Duodenal mucosa (tissue), 2 donors: ENCODE data around the gene HCRT.
"Not testable (repeated sequence)": the region's sequence is repeated elsewhere in the genome, so short reads cannot be mapped to it uniquely, and the experiment has no call there.

Experiments
- H3K27ac ChIP-seq: one replicate; pipeline ENCODE4 v1.7.0; 2013; ENCODE audit warnings: low read depth, low read length
- H3K27me3 ChIP-seq, 2 donors: one replicate each; pipeline ENCODE4 v1.7.0; 2013; ENCODE audit warnings: low read length in 2 of 2, control low read depth in 1 of 2; ENCODE audit not compliant: insufficient read depth in 2 of 2, control insufficient read depth in 1 of 2
- H3K36me3 ChIP-seq, 2 donors: one replicate each; pipeline ENCODE4 v1.7.0; 2013; ENCODE audit warnings: low read length in 2 of 2, control low read depth in 1 of 2; ENCODE audit not compliant: insufficient read depth in 2 of 2, control insufficient read depth in 1 of 2
- H3K4me1 ChIP-seq, 2 donors: one replicate each; pipeline ENCODE4 v1.7.0; 2013; ENCODE audit warnings: low read length in 2 of 2, control low read depth in 1 of 2; ENCODE audit not compliant: insufficient read depth in 2 of 2, control insufficient read depth in 1 of 2
- H3K4me3 ChIP-seq, 2 donors: one replicate each; pipeline ENCODE4 v1.7.0; 2013; ENCODE audit warnings: low read length in 2 of 2, low read depth in 1 of 2
- H3K9ac ChIP-seq, 2 donors: one replicate each; pipeline ENCODE4 v1.7.0; 2013; ENCODE audit warnings: low read length in 2 of 2, low read depth in 1 of 2
- H3K9me3 ChIP-seq, 2 donors: one replicate each; pipeline ENCODE4 v1.7.0; 2013; ENCODE audit warnings: low read length in 2 of 2, control low read depth in 1 of 2; ENCODE audit not compliant: control insufficient read depth in 1 of 2

The HCRT gene

DNA sequence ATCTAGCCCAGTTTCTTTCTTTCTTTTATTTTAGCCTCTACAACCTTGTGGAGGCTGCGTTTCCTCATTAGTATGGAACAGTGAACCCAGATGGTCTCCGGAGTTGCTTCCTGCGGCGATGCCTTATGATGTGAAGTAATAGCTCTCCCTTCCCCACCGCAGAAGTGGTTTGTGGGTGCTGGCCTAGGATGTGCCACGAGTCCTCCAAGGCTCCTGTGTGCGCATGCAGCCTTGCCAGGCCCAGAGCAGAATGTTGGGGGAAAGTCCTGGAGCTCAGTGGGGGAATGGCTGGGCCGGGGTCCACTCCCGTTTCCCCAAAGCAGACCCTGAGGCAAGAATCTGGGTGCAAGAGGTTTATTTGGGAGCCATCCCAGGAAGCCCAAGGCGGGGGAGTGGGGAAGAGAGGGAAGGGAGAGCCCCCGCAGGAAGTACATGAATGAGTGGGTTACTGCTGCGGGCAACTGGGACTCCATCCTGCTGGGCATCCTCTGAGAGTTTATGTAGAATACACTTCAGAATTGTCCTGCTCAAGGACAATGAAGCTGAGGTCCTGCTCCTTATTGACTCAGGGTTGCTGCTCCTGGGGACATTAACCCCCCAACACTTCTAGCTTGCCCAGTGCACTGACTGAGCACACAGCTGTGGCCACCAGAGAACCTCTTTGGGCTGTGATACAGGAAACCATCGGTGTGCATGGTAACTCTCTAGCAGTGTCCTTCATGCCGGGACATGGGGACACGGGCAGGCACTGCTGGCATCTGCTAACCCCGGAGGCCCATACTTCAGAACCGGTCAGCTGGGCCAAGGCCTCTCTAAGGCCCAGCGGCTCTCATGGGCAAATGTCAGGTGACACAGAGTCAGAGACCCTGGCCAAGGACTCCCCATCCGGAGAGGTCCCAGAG lies 3.7 kb upstream of the HCRT start:
- no peak overlapping the region for H3K9ac ChIP-seq
- no peak overlapping the region for H3K4me3 ChIP-seq
- peaks cover 18 to 28% of the 10 kb centered on the region in 2 donors for H3K4me1 ChIP-seq
- H3K27ac ChIP-seq: no peak overlapping the region
- H3K27me3 ChIP-seq: no peaks in the 10 kb centered on the region
- H3K9me3 ChIP-seq: no peaks in the 10 kb centered on the region
- H3K36me3 ChIP-seq: no peaks in the 10 kb centered on the region

DNA sequence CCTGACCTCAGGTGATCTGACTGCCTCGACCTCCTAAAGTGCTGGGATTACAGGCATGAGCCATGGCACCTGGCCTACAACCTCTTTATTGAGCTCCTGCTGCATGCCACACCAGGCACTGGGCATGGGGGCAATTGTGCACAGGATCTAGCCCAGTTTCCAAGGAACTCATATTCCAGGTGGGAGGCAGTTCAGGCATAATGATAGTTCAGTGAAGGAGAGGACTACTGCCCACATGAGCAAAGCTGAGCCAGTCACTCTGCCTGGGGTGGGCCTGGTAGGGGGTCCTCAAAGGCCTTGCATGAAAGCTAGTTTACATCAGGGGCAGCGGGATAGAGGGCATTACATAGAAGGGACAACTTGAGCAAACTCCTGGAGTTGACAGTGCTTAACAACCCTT lies 2.6 kb upstream of the HCRT start:
- no peaks in the 10 kb centered on the region for H3K9me3 ChIP-seq
- no peaks in the 10 kb centered on the region for H3K36me3 ChIP-seq
- H3K9ac ChIP-seq: no peak overlapping the region
- no peaks in the 10 kb centered on the region for H3K27me3 ChIP-seq
- H3K27ac ChIP-seq: no peak overlapping the region
- no peak overlapping the region for H3K4me3 ChIP-seq
- H3K4me1 ChIP-seq: peaks cover 17 to 28% of the 10 kb centered on the region in 2 donors

DNA sequence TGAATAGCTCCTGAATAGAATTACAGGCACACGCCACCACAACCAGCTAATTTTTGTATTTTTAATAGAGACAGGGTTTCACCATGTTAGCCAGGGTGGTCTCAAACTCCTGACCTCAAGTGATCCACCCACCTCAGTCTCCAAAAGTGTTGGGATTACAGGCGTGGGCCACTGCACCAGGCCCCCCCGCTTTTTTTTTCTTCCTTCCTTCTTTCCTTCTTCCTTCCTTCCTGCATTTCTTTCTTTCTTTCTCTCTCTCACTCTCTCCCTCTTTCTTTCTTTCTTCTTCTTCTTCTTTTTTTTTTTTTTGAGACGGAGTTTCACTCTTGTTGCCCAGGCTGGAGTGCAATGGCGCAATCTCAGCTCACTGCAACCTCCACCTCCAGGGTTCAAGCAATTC lies 939 bp upstream of the HCRT start:
- not testable (repeated sequence) for H3K27ac ChIP-seq, H3K36me3 ChIP-seq

DNA sequence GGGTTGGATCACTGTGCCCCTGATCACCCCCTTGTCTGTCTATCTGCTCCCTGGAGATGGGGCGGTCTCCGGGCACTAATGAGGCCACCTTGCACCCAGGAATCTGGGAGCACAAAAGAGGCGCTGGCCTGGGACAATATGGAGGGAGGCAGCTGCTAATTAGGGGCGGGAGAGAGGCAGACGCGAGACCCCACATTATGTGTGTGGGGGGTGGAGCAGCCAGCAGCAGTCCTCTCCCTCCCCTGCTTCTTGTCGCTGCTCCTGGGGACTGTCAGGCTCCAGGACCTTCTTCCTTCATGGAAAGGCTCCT lies 324 bp upstream of the HCRT start:
- H3K27me3 ChIP-seq: peaks cover 0 to 7% of the 10 kb centered on the region in 2 donors
- no peaks in the 10 kb centered on the region for H3K9me3 ChIP-seq
- H3K27ac ChIP-seq: no peak overlapping the region
- no peaks in the 10 kb centered on the region for H3K36me3 ChIP-seq
- H3K4me1 ChIP-seq: peaks cover 23 to 44% of the 10 kb centered on the region in 2 donors
- no peak overlapping the region for H3K4me3 ChIP-seq
- H3K9ac ChIP-seq: no peak overlapping the region

More for the DNA sequence above, 939 bp upstream of the HCRT start:
- H3K4me3 ChIP-seq, H3K9ac ChIP-seq, H3K27me3 ChIP-seq, H3K9me3 ChIP-seq: not testable (repeated sequence)
- peaks cover 21 to 38% of the 10 kb centered on the region in 2 donors for H3K4me1 ChIP-seq

DNA sequence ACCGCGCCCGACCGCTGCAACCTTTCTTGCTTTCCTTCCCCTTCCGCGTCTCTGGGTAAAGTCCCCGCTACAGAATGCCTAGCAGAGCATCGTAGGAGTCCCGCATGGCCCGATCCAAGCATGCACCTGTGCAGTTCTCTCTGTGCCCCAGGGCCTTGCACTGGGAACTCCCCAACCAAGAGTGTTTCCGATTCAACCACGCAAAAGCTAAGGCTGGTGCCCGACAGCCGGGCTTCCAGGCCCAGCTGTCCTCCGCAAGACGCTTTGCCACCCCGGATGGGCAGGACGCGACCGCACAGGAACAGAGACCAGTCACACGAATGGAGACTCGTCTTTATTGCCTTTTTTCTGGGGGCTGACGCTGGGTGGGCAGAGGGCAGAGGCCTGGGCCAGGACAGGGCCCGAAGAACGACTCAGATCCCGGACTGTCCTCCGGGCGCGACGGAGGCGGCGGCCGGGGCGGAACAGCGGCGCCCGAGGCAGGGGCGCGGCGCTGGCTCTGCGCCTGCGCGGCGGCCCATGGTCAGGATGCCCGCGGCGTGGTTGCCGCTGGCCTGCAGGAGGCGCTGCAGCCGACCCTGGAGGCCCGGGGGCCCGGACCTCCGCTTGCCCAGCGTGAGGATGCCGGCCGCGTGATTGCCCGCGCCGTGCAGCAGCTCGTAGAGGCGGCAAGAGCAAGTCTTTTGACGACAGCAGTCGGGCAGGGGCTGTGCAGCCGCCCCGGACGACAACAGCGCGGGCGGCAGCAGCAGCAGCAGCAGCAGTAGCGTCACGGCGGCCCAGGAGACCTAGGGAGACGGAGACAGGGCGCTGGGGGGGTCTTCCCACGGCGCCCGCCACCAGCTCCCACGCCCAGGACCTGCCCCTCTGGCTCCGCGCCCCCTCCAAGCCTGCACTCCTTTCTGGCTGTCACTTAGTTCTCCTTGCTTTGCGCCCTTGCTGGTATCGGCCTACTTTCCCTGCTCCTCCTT lies 1.2 kb downstream of the HCRT start:
- Histone ChIP-seq H3K9me3 (no peaks in the 10 kb centered on the region), H3K4me3 (peak overlapping the region; percentile 78 to 86), H3K27ac (peak overlapping the region; percentile 79), H3K27me3 (peaks cover 2 to 7% of the 10 kb centered on the region in 2 donors), H3K4me1 (peaks cover 30 to 48% of the 10 kb centered on the region in 2 donors), H3K9ac (peak overlapping the region; percentile 63 to 67), H3K36me3 (no peaks in the 10 kb centered on the region)

DNA sequence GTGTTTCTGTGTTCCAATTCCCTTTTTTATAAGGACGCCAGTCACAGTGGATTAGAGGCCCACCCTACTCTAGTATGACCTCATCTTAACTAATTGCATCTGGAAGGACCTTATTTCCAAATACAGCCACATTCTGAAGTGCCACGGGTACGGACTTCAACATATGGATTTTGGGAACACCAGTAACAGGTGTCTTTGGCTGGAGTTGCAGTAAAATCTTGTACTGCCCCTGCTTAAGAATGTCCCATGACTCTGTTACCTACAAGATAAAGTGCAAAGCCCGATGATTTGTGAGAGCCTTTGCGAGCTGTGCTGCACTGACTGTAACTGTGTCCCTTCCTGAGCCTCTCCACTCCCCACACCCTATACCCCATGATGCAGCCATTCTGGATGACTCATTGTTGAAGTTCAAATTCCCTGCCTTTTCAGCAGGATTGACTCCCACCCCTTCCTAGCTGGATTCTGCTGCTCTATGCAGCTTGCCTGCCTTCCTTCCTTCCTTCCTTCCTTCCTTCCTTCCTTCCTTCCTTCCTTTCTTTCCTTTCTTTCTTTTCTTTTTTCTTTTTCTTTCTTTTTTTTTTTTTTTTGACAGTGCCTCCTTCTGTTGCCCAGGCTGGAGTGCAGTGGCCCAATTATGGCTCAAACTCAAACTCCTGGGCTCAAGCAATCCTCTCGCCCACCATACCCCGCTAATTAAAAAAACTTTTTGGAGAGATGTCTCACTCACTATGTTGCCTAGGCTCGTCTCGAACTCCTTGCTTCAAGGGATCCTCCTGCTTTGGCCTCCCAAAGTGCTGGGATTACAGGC lies 2.1 kb downstream of the HCRT start:
- H3K9ac ChIP-seq: peak overlapping the region; percentile 2 to 63
- peaks cover 30 to 48% of the 10 kb centered on the region in 2 donors for H3K4me1 ChIP-seq
- no peaks in the 10 kb centered on the region for H3K9me3 ChIP-seq
- H3K36me3 ChIP-seq: no peaks in the 10 kb centered on the region
- peaks cover 2 to 7% of the 10 kb centered on the region in 2 donors for H3K27me3 ChIP-seq
- H3K4me3 ChIP-seq: peak overlapping the region; percentile 78 to 86
- H3K27ac ChIP-seq: peak overlapping the region; percentile 79

DNA sequence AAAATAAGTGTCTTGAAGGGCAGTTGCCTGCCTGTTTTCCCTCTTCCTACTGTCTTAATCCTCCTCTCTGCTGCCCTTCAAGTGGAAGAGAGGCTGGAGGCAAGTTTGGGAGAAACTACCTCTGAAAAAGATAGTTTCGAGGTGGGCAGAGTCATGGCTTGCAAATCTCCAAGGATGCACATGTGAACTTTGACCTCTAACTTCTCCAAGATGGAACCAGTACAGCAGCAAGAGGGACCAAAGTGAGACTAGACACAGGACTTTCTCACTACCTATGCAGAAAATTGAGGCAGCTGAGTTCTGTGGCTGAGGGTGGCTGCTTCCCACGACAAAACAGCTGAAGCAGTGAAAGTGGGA lies 3.4 kb downstream of the HCRT start:
- no peaks in the 10 kb centered on the region for H3K9me3 ChIP-seq

DNA sequence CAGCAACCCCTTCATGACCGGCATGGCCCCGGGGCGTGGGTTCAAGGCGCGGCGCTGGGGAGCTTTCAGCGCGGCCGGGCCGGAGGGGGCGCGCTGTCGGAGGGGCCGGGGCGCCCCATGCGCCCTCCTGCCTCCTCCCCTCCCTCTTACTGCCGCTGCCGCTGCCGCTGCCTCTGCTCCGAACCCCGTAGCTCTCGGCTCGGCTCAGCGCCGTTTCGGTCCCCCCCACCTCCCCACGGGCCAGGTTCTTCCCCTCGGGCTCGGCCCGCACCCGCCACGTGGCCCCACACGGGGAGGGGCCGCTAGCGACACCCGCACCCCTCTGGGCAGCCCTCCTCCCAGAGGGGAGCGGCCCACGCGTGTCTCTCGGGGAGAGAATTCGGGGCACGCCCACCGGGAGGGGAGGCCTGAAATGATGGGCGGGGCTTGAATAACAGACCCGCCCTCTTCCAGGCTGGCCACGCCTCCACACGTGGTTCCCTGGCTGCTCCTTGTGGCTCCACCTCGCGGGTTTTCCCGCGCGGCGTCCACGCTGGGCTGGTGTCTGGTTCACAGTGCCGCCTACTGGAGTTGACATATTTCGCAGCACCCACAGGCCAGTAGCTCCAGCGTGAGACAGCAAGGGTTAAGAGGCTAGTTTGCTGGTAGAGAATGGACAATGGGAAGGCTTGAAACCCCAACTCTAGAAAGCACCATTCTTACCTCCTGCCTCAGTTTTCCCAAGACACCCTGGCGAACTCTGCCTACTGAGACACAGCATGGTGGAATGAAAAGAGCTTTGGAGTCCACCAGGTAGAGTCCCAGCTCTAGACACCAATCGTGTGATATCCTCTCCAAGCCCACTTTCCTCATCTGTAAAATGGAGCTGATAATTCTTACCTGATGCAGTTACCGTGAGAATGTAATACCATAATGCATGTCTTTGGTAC lies 4.1 kb downstream of the HCRT start, which contains the start of gene KCNH4:
Gene KCNH4 (minus strand): TSS at position 221 of the 929 bp plus-strand sequence. CDS start 197 bp downstream, at position 24.
- H3K4me1 ChIP-seq: peaks cover 30 to 48% of the 10 kb centered on the region in 2 donors
- H3K27me3 ChIP-seq: peaks cover 2 to 7% of the 10 kb centered on the region in 2 donors
- H3K36me3 ChIP-seq: no peaks in the 10 kb centered on the region
- H3K9ac ChIP-seq: no peak within 1 kb of the TSS
- no peak within 1 kb of the TSS for H3K27ac ChIP-seq
- H3K4me3 ChIP-seq: peak within 1 kb of the TSS; percentile 44 to 54
- no peaks in the 10 kb centered on the region for H3K9me3 ChIP-seq

More for the DNA sequence above, 3.4 kb downstream of the HCRT start:
- no peak overlapping the region for H3K9ac ChIP-seq
- no peaks in the 10 kb centered on the region for H3K36me3 ChIP-seq
- H3K27me3 ChIP-seq: peaks cover 2 to 7% of the 10 kb centered on the region in 2 donors
- peaks cover 30 to 48% of the 10 kb centered on the region in 2 donors for H3K4me1 ChIP-seq
- H3K4me3 ChIP-seq: no peak overlapping the region
- no peak overlapping the region for H3K27ac ChIP-seq

DNA sequence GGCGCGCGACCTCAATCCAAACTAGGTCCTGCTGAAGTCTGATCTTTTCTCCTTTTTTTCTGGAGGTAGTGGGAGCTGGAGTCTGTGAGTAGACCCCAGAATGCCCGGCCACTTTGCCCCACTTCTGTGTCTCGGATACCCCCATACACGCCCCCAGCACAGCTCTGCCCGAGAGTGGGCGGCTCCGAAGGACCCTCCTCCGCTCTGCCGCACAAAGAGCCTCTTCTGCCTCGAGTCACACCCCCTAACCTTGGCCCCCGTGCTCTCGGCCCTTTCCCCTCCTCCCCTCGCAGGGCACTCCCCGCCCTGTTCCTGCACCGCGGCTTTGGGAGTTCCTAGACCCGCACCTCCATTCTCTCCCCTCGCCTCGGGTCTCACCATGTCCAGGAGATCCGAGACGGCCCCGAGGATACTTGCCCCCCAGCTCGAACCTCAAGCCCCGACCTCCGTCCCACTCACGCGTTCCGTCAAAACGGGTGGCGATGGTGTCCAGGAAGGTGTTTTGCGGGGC lies 4.8 kb downstream of the HCRT start:
- Histone ChIP-seq H3K9ac (no peak overlapping the region), H3K9me3 (no peaks in the 10 kb centered on the region), H3K27ac (no peak overlapping the region), H3K4me1 (peaks cover 29 to 45% of the 10 kb centered on the region in 2 donors), H3K4me3 (peak overlapping the region; percentile 22 to 54), H3K36me3 (no peaks in the 10 kb centered on the region), H3K27me3 (peaks cover 2 to 7% of the 10 kb centered on the region in 2 donors)
